A673 (cell line): ENCODE data around the gene SEL1L3. TPM values are rescaled to one million over a fixed set of nuclear protein-coding genes. Genes with fewer than 3 reads are reported as not detected.

Experiments used
- BruUV-seq: library from RNA; stranded (reverse); fragments of 400-500 nt; replicated peaks from 2 replicates; lab custom pipeline; 2021; lab: Mats Ljungman, UMichigan
- CTCF ChIA-PET: fragments of 300-600 bp; sonication (Branson Sonifier 250); formaldehyde crosslinking; loops from one replicate; lab custom pipeline; 2022; ENCODE audit warnings: antibody characterized with exemption; lab: Charles Lee
- POLR2A ChIA-PET: fragments of 300-600 bp; sonication (Branson Sonifier 250); formaldehyde crosslinking; loops from one replicate; lab custom pipeline; 2022; ENCODE audit warnings: antibody characterized with exemption; ENCODE audit not compliant: low non-redundant PET; lab: Charles Lee
- DNase-seq: peaks from one replicate; pipeline ENCODE4 v3.0.0-alpha.2; 2015; ENCODE audit warnings: low spot score
- H3K27ac ChIP-seq: fragments of 200-600 bp; sonication (generic); 2 replicates; pipeline ENCODE4 v1.5.1; 2016; ENCODE audit warnings: mixed run types, low read depth, mild to moderate bottlenecking, mixed read lengths, antibody characterized with exemption, low read length; ENCODE audit not compliant: poor library complexity, severe bottlenecking
- H3K27me3 ChIP-seq: fragments of 200-600 bp; sonication (generic); replicated peaks from 2 replicates; pipeline ENCODE4 v1.6.1; 2017; ENCODE audit warnings: mixed run types, low read depth, mild to moderate bottlenecking, mixed read lengths, antibody characterized with exemption, low read length; ENCODE audit not compliant: insufficient read depth, poor library complexity
- H3K36me3 ChIP-seq: fragments of 200-600 bp; sonication (generic); 2 replicates; pipeline ENCODE4 v1.6.1; 2016; ENCODE audit warnings: mixed run types, mild to moderate bottlenecking, mixed read lengths, antibody characterized with exemption, low read length; ENCODE audit not compliant: insufficient read depth, poor library complexity, severe bottlenecking
- H3K4me1 ChIP-seq: fragments of 200-600 bp; sonication (generic); 2 replicates; pipeline ENCODE4 v1.6.1; 2017; ENCODE audit warnings: mixed run types, mild to moderate bottlenecking, mixed read lengths, antibody characterized with exemption, low read length; ENCODE audit not compliant: insufficient read depth, poor library complexity, severe bottlenecking
- H3K4me3 ChIP-seq: fragments of 200-600 bp; sonication (generic); 2 replicates; pipeline ENCODE4 v1.5.1; 2016; ENCODE audit warnings: low read depth, mixed run types, mild to moderate bottlenecking, mixed read lengths, low read length; ENCODE audit not compliant: poor library complexity, severe bottlenecking
- H3K9me3 ChIP-seq: fragments of 200-600 bp; sonication (generic); 2 replicates; pipeline ENCODE4 v1.6.1; 2016; ENCODE audit warnings: mixed run types, low read depth, mild to moderate bottlenecking, mixed read lengths, antibody characterized with exemption, low read length; ENCODE audit not compliant: poor library complexity, severe bottlenecking
- CTCF ChIP-seq: fragments of 300-800, 200-600 bp; sonication (generic); conservative IDR thresholded peaks from 2 replicates; pipeline ENCODE4 v1.5.1; 2017; ENCODE audit warnings: low read depth, mild to moderate bottlenecking, antibody characterized with exemption, low read length, moderate library complexity, mixed read lengths
- EZH2 ChIP-seq: fragments of 200-600 bp; sonication (generic); IDR thresholded peaks from 2 replicates; pipeline ENCODE4 v1.6.1; 2017; ENCODE audit warnings: borderline replicate concordance, low read depth, mild to moderate bottlenecking, mixed read lengths, antibody characterized with exemption, low read length; ENCODE audit not compliant: poor library complexity, severe bottlenecking
- intact Hi-C: fragments of 100-400 bp; cut with micrococcal nuclease; formaldehyde crosslinking; loops from one replicate; pipeline ENCODE4 v1.10.0; 2022; ENCODE audit not compliant: unreplicated experiment
- total RNA-seq: library from RNA; stranded (reverse); gene quantifications from 2 replicates; pipeline ENCODE4 v1.2.3, GENCODE V29; 2021

Gene SEL1L3
- total RNA-seq, 1 experiment from 2014 or later, result 40.0 TPM

GRCh38 chr4:25892796-25893195 is 30.0 kb upstream of the SEL1L3 start:
- no peaks in the 10 kb centered on the region for H3K27me3 ChIP-seq
- no peaks in the 10 kb centered on the region for H3K9me3 ChIP-seq
- intact Hi-C loops, result no loop called here
- H3K27ac ChIP-seq, result no peak overlapping the region
- no TSS peak for BruUV-seq
- DNase-seq, result no peak
- H3K36me3 ChIP-seq, result no peaks in the 10 kb centered on the region
- no peak overlapping the region for H3K4me3 ChIP-seq
- no peaks in the 10 kb centered on the region for H3K4me1 ChIP-seq
- POLR2A ChIA-PET, result no interaction called here
- CTCF ChIA-PET, result no interaction called here
- no peak for TF ChIP-seq CTCF
- TF ChIP-seq EZH2, result no peak

GRCh38 chr4:25890571-25891485 is 28.0 kb upstream of the SEL1L3 start:
- intact Hi-C loops, result no loop called here
- H3K4me3 ChIP-seq, result no peak overlapping the region
- H3K4me1 ChIP-seq, result no peaks in the 10 kb centered on the region
- no TSS peak for BruUV-seq
- no peaks in the 10 kb centered on the region for H3K36me3 ChIP-seq
- DNase-seq, result no peak
- ChIA-PET CTCF (no interaction called here), POLR2A (no interaction called here)
- H3K27ac ChIP-seq, result no peak overlapping the region
- no peaks in the 10 kb centered on the region for H3K27me3 ChIP-seq
- H3K9me3 ChIP-seq, result no peaks in the 10 kb centered on the region
- TF ChIP-seq CTCF (no peak), EZH2 (no peak)

- Histone ChIP-seq H3K9me3 (no peaks in the 10 kb centered on the region), H3K36me3 (no peaks in the 10 kb centered on the region), H3K4me3 (no peak overlapping the region), H3K27ac (no peak overlapping the region), H3K27me3 (no peaks in the 10 kb centered on the region), H3K4me1 (no peaks in the 10 kb centered on the region)
- TF ChIP-seq CTCF (no peak), EZH2 (no peak)
- intact Hi-C loops, result no loop called here
- ChIA-PET POLR2A (no interaction called here), CTCF (no interaction called here)
- DNase-seq, result no peak
- no TSS peak for BruUV-seq
Measured at GRCh38 chr4:25889589-25890503, 27.1 kb upstream of the SEL1L3 start.
